Heart left ventricle (tissue), 16 donors: ENCODE measurements around the gene ENDOD1. TPM values are rescaled to one million over a fixed set of nuclear protein-coding genes. Genes with fewer than 3 reads are reported as not detected.

Experiments used
- ATAC-seq, 4 donors: fragments of 200-7000 bp; cut with Tn5 transposase; one replicate each; pipeline ENCODE4 v1.9.1; 2020 to 2022; ENCODE audit warnings: moderate library complexity in 4 of 4, mild to moderate bottlenecking in 3 of 4, moderate number of reproducible peaks in 1 of 4
- DNase-seq, 5 donors: peaks; one replicate each; pipeline ENCODE4 v3.0.0-alpha.2; 2020
- H3K27ac ChIP-seq, 12 donors: fragments of 200-600 bp; sonication (generic) in 4 of 12; one replicate each; pipeline versions ENCODE4 v1.5.0 to v1.8.0; 2016 to 2022; ENCODE audit warnings: mild to moderate bottlenecking in 2 of 12
- H3K27me3 ChIP-seq, 9 donors: fragments of 200-600 bp; sonication (generic) in 2 of 9; one replicate each; pipeline versions ENCODE4 v1.5.1 to v1.8.0; 2016 to 2022; ENCODE audit warnings: mild to moderate bottlenecking in 3 of 9
- H3K36me3 ChIP-seq, 9 donors: fragments of 200-600 bp; sonication (generic) in 2 of 9; one replicate each; pipeline versions ENCODE4 v1.5.0 to v1.8.0; 2018 to 2022; ENCODE audit warnings: mild to moderate bottlenecking in 2 of 9
- H3K4me1 ChIP-seq, 12 donors: fragments of 200-600 bp; sonication (generic) in 4 of 12; one replicate each; pipeline versions ENCODE4 v1.5.0 to v1.8.0; 2016 to 2022; ENCODE audit warnings: mild to moderate bottlenecking in 3 of 12
- H3K4me3 ChIP-seq, 12 donors: fragments of 200-600 bp; sonication (generic) in 4 of 12; one replicate each; pipeline versions ENCODE4 v1.5.0 to v1.8.0; 2017 to 2022; ENCODE audit warnings: mild to moderate bottlenecking in 9 of 12, moderate library complexity in 4 of 12
- H3K9me3 ChIP-seq, 12 donors: fragments of 200-600 bp; sonication (generic) in 4 of 12; one replicate each; pipeline versions ENCODE4 v1.5.0 to v1.8.0; 2016 to 2022; ENCODE audit warnings: mild to moderate bottlenecking in 1 of 12
- CTCF ChIP-seq, 12 donors: fragments of 200-600 bp; sonication (generic) in 4 of 12; IDR thresholded peaks; one replicate each; pipeline versions ENCODE4 v1.5.0 to v1.8.0; 2018 to 2022; ENCODE audit warnings: antibody characterized with exemption in 12 of 12, mild to moderate bottlenecking in 5 of 12
- POLR2A ChIP-seq, 2 donors: fragments of 450-650 bp; IDR thresholded peaks; one replicate each; pipeline ENCODE4 v1.6.1; 2017; ENCODE audit warnings: antibody characterized with exemption in 2 of 2, mild to moderate bottlenecking in 2 of 2, moderate library complexity in 2 of 2
- WGBS, 4 donors: extraction: QIAGEN DNeasy Blood & Tissue Kit in 2 of 4; methylation state at CpG; one replicate each; pipeline versions ENCODE4 v1.1.5 to v1.1.7; 2013 to 2018; 5-methylcytosine and 5-hydroxymethylcytosine counted together
- intact Hi-C, 10 donors: fragments of 100-400 bp; cut with DNase I; formaldehyde crosslinking; loops; one replicate each; pipeline versions ENCODE4 v1.11.1 to v1.14.2; 2022
- polyA plus RNA-seq, 2 donors: library from polyadenylated mRNA; stranded (reverse); fragments of 200-250 nt; gene quantifications; one replicate each; pipeline ENCODE4 v1.2.3, GENCODE V29; 2013
- total RNA-seq, 9 donors: library from RNA; depleted of rRNA in 2 of 9; stranded (reverse); fragments of >200 nt in 2 of 9; fragmentation: NEBNext Ultra II Directional in 3 of 9; extraction: Animal tissue kit (Norgen Biotek cat#: 25700) in 3 of 9; gene quantifications; one replicate each; pipeline versions ENCODE4 v1.1.0 to v1.2.4, GENCODE V29; 2016 to 2023
- donor health status: ischemic (EF 13 %, LVEDD 7.1; RV severe dilation, severe dysfunction).
- donor health status: healthy with polysubstance abuse.
- donor health status: DM: no; HTN: yes; CAD: no.
- donor health status: DM: no; HTN: no; CAD: no.
- donor health status: ischemic (EF 25% LVEDD 6.9; RV normal size, moderate dysfunction).
- donor health status: ischemic (EF 25% LVEDD 5.7; RV mildly dilated, moderate dysfunction).
- donor health status: healthy.
- donor health status: DM: yes; HTN: yes; CAD: no.
- donor health status: ischemic (EF 35%, LVEDD 5.7; RV mildly dilated, moderate dysfunction).
- donor health status: nonischemic (EF 11% LVEDD 7.7; RV severe dilation, severe dysfunction).
- donor health status: DM: yes; HTN: yes; CAD: no.
- donor health status: PGD.
- donor health status: ischemic (EF 29% LVEDD 5.4; RV normal size, mild dysfunction).
- donor health status: nonischemic (EF 23%, LVEDD 6.1; RV moderate dilation, normal function).

ENDOD1 gene
- total and polyA plus RNA-seq, 11 donors: 4.0 to 28.5 (median 12.8) TPM

- Histone ChIP-seq H3K4me3 (no peak overlapping the region), H3K4me1 (peaks cover 0 to 30% (median 3%) of the 10 kb centered on the region in 12 donors), H3K27me3 (no peaks in the 10 kb centered on the region), H3K36me3 (no peaks in the 10 kb centered on the region), H3K9me3 (no peaks in the 10 kb centered on the region), H3K27ac (peak overlapping the region in 9 of 12 donors; percentile 3 to 74 (median 52))
- WGBS, 4 donors: 29 to 44% (median 34%) methylated on average over 4 of the region's 4 CpGs
- DNase-seq: peak in 4 of 5 donors; percentile 25 to 56 (median 32)
- ATAC-seq: peak; percentile 69 to 81 (median 76)
- TF ChIP-seq POLR2A (IDR thresholded peaks at IDR 0.05): no peak
- no peak for TF ChIP-seq CTCF (IDR thresholded peaks at IDR 0.05)
- intact Hi-C loops: loop anchor here in 1 of 10 donors (10.0 kb wide), 1 partner anchor 683 kb away; no protein-coding TSS in a partner anchor
These were observed 8.2 kb upstream of the ENDOD1 start for GRCh38 chr11:95081412-95081811.

- Histone ChIP-seq H3K4me3 (no peak overlapping the region), H3K27me3 (no peaks in the 10 kb centered on the region), H3K4me1 (peaks cover 0 to 20% (median 3%) of the 10 kb centered on the region in 12 donors), H3K9me3 (no peaks in the 10 kb centered on the region), H3K27ac (peak overlapping the region in 3 of 12 donors; percentile 59 to 74 (median 71)), H3K36me3 (no peaks in the 10 kb centered on the region)
- ATAC-seq: no peak
- intact Hi-C loops: loop anchor here in 1 of 10 donors (10.0 kb wide), 1 partner anchor 682 kb away; no protein-coding TSS in a partner anchor
- DNase-seq: no peak
- WGBS, 4 donors: 79 to 97% (median 92%) methylated on average over 2 of the region's 2 CpGs
- TF ChIP-seq POLR2A (IDR thresholded peaks at IDR 0.05): no peak
- TF ChIP-seq CTCF (IDR thresholded peaks at IDR 0.05): no peak
These were observed 7.1 kb upstream of the ENDOD1 start for GRCh38 chr11:95082576-95083001.

DNA sequence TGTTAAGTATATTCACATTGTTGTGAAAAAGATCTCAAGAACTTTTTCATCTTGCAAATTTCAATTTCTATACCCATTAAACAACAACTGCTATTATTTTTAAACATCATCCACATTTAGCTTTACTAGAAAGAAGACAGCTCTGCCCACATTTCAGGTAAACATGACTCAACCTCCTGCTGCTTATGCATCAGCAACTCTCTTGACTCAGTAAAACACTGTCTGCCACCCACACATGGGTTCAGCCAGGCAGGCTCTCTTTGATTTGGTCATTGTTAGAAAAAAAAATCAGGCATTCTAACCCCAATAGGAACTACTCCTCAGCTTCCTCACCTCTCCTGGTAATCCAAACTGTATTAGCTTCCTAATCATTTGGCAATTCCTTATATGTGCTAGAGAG is 5.1 kb upstream of the ENDOD1 start:
- Histone ChIP-seq H3K4me1 (peaks cover 0 to 20% (median 8%) of the 10 kb centered on the region in 12 donors), H3K9me3 (no peaks in the 10 kb centered on the region), H3K36me3 (no peaks in the 10 kb centered on the region), H3K27ac (no peak overlapping the region), H3K27me3 (no peaks in the 10 kb centered on the region), H3K4me3 (no peak overlapping the region)
- no peak for TF ChIP-seq POLR2A (IDR thresholded peaks at IDR 0.05)
- TF ChIP-seq CTCF (IDR thresholded peaks at IDR 0.05): no peak
- DNase-seq: no peak
- intact Hi-C loops: loop anchor here in 1 of 10 donors (10.0 kb wide), 1 partner anchor 680 kb away; no protein-coding TSS in a partner anchor
- no peak for ATAC-seq

GRCh38 chr11:95085117-95085816 is 4.4 kb upstream of the ENDOD1 start:
- DNase-seq (no peak), ATAC-seq (no peak)
- TF ChIP-seq CTCF (IDR thresholded peaks at IDR 0.05) (no peak), POLR2A (IDR thresholded peaks at IDR 0.05) (no peak)
- no peak overlapping the region for H3K4me3 ChIP-seq
- no peaks in the 10 kb centered on the region for H3K27me3 ChIP-seq
- WGBS, 4 donors: 89 to 93% (median 91%) methylated on average over 3 of the region's 3 CpGs
- intact Hi-C loops: loop anchor here in 2 of 10 donors (5.0 to 10.0 kb wide), 2 partner anchors 67 to 680 kb away; no protein-coding TSS in a partner anchor
- no peaks in the 10 kb centered on the region for H3K9me3 ChIP-seq
- H3K36me3 ChIP-seq: no peaks in the 10 kb centered on the region
- peaks cover 0 to 19% (median 9%) of the 10 kb centered on the region in 12 donors for H3K4me1 ChIP-seq
- no peak overlapping the region for H3K27ac ChIP-seq
